ENCODE data around the gene IL10.
"Not testable (repeated sequence)": the region's sequence is repeated elsewhere in the genome, so short reads cannot be mapped to it uniquely, and the experiment has no call there.

IL10 gene

DNA sequence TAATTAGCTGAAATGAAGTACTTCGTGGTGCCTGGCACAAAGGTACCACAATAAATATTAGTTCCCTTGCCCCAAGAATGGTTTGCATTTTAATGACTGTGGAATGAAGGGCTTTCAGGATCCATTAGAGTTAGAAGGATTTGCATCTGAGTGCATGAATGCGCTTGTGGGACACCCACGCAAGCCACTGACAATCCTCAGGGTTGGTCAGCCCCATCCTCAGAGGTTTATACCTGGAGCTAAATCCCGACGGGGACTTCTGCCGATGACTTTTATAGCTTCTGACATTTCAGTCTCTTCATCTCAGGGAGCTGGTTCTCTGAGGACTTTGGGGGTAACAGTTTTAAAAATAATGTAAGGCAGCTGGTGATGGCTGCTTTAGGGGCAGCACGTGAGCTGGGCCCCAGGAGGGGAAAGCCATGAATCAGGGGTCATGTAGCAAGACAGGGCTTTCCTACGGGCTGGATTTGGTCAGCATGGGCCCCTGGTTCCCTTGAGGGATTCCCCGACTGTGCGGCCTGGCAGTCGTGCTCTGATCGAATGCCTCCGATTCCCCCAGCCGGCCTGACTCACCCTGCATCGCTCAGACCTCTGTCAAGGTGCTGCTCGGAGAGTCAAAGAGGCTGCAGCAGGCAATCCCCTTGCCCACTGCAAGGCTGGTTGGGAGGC is 20.8 kb upstream of the IL10 start:
- no peak for DNase-seq

DNA sequence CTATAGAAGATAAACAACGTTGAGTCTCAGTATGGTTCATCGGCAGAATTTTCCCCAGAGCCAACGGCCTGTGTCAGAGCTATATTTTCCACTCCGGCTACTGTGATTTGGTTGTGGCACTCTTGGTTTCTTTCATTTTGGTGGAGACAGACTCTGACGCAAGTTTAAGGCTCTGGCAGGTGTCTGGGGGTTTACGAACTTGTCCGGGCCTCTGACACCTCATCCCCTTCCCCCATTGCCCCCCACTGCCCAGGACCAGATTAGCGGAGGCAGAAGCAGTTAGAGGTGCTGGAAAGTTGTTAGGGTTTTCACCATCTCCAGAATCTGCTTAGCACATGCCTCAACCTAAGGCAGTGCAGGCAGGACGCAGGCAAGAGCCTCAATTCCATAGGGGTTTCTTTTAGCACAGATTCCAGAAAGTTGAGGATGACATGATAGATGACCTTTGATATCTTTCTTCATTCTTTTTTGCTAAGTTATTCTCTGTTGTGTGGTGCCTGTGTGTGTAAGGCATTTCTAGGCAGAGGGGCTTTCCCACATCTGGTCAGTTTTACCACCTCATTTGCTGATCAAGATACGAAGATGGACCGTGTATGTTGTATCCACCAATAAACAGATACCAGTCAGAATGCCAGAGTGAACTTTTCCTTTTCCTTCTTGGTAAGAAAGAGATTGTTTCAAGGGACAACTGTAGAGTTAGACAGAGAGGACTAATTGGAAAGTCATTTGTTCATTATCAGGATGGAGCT is 18.4 kb upstream of the IL10 start:
- DNase-seq: no peak

DNA sequence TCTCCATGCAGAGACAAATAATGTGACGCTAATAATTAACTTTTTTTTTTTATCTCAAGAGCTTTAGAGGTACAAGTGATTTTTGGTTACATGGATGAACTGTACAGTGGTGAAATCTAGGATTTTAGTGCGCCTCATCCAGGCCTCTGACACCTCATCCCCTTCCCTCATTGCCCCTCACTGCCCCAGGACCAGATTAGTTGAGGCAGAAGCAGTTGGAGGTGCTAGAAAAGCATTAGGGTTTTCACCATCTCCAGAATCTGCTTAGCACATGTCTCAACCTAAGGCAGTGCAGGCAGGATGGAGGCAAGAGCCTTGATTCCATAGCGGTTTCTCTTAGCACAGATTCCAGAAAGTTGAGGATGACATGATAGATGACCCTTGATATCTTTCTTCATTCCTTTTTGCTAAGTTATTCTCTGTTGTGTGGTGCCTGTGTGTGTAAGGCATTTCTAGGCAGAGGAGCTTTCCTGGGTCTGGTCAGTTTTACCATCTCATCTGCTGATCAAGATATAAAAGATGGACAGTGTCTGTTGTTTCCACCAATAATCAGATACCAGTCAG is 16.3 kb upstream of the IL10 start:
- no peak for DNase-seq

DNA sequence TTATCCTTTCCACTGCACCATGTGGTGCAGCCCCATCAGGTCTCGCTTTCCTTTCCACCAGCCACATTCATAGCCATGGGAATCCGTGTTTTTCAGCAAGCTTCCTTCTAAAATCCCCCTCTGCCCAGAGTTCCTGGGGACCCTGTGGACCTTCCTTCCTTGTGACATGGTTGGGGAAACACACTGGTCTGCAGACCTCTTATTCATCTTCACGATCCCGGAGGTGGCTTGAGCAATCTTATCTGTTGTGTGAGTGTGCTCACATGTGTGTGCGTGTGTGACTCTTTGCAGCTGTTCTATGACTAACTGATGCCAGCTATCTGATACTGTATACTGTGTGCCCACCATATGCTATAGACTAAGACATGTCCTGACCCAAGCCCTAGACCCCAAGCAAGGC is 15.6 kb upstream of the IL10 start:
- DNase-seq: no peak

DNA sequence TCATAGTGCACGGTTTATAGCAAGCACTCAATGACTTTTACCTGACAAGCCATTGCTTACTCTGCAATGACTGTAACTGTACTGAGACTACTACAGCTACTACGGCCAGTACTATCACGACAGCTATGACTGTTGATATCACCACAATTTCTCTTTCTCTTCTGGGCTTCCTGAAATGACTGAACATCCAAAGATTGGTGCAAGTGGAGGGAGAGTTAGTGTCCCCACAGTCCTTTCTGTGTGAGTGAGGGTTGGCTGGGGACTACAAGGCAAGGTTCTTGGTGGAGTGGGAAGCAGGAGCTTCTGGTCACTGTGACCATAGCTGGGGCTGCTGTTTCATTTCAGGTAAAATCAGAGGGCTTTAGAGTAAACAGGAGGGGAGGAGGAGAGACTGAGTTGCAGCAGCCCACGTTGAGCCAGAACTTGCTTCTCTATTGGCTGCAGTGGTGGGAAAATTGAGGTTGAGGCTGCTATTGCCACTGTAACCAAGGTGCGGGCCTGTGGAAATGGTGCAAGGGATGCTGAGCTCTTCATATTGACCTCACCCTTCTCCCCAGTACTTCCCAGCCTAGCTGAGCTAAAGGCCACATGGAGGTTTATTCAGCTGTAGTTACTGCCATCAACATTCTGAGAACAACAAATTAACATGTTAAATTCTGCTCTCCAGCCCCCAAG is 14.1 kb upstream of the IL10 start:
- DNase-seq: no peak

DNA sequence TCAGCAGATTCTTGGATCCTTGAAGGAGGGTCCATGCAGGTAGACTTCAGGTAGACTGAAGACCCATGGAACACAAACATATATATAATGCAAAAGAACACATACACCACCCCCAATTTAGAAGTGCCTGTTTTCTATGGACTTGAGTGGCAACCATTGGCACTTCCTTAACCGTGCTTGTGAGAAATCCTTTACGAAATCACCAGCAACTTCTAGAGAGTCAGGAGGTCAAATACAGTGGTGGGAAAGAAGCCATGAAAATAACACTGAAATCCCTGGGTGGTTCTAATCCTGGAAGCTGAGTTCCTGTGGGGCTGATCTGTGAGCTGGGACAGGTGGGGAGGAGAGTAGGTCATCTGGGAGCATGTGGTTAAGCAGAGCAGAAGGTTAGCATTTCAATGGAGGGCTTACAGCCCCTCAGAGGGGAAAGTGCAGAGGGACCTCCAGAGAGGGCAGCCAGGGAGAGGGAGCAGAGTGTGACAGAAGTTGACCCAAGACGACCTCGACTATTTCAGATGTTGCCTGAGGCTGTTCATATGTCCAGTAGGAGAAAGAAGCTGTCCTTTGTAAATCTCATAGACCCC is 13.0 kb upstream of the IL10 start:
- DNase-seq: no peak

DNA sequence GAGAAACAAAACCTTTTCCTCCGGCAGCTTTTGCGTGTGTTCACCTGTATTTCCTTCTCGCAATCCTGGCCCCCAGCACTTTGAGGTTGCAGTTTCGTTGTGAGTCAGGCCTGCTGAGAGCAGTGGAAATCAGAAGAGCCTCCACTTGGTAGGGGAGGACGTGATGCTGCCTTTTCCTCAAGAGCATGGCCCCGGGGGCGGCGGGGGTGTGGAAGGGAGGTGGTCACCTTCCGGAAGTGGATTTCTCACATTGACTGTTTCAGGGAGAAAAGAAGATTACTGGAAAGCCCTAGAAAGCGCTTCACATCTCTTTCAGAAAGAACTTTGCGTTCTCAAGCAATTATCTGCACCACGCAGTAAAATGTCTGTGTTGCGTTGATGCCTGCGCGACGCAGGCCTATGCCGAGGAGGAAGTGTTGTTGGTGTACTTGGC is 12.2 kb upstream of the IL10 start:
- DNase-seq: no peak

DNA sequence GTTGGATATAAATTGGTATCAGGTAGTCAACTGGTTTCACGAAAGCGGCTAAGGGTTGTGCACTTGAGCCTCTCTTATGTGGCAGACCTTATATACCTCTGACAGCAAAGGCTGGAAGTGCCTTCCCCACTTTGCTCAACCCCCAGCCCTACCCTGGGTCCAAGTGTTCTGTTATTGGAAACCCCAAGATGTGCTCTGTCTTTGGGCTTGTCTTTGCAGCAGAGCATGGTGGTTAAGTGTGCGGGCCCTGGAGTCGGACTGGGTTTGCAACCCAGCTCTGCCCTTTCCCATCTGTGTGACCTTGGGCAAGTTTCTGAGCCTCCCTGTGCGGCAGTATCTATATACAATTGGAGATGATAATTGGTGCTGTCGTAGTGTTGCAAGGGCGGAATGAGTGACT is 11.2 kb upstream of the IL10 start:
- DNase-seq: no peak

DNA sequence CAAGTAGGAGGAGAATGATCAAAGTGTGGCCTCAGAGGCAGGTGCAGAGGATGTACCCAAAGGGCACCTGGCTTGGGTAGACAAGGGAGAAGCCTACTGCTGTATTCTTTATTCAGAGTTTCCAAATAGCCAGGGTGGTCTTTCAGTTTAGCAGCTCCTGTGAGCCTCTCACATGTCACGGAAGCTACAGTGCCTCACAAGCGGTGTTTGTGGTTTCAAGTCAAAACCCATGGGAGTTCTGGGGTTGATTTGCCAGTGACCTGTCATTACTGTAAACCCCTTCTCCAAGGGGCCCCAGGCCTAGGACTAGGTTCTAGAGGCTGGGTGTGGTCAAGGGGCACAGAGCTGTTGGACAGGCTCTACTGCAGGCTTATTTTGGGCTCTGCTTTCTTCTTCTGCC is 10.2 kb upstream of the IL10 start:
- DNase-seq: no peak

DNA sequence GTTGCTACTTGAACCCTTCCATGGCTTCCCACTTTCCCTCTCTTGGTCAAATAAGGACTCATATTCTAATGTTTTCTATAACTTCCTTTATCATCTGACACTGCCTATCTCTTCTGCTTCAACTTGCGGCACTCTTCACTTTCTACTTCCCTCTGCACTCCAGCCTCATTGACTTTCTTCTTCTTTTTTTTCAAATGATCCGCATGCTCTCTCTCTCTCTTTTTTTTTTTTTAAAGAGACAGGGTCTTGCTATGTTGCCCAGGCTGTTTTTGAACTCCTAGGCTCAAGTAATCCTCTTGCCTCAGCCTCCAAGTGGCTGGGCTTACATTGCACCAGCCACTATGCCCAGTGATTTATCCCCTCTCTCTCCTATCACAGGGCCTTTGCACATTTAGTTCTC is 7.3 kb upstream of the IL10 start:
- no peak for DNase-seq

DNA sequence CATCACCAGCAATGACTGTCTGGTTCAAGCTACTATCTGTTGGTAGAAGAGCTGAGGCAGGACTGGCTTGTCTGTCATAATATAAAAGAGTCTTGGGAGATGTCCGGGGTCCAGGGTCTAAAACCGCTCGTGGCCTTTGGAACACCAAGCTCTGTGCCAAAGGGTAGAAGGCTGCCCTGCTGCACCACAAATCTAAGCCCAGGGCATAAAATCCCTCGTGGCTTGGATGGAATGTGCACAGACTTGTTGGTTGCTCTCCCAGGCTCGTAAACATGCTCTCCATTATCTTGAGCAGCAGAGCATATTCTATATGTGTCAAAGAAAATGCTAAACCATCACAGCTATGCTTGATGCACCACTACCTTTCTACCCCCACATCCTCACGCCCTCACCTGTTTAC is 6.6 kb upstream of the IL10 start:
- DNase-seq: not testable (repeated sequence)

DNA sequence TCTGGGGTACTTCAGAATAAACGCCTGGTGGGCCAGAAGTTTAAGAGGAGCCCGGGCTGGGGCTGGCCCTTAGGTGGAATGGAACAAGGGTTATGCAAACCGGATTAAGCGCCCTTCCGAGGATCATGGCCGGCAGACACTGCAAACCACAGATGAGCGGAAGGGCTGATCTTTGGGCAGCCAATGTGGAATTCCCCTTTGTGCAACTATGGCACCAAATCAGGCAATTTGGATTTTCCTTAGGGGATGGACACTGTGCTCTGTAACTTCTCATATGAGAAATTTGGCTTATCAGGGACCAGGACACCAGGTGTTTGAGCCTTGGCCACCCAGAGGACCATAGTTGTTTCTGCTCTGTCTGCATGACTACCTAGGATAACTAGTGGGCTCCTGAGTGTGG is 5.7 kb upstream of the IL10 start:
- no peak for DNase-seq

DNA sequence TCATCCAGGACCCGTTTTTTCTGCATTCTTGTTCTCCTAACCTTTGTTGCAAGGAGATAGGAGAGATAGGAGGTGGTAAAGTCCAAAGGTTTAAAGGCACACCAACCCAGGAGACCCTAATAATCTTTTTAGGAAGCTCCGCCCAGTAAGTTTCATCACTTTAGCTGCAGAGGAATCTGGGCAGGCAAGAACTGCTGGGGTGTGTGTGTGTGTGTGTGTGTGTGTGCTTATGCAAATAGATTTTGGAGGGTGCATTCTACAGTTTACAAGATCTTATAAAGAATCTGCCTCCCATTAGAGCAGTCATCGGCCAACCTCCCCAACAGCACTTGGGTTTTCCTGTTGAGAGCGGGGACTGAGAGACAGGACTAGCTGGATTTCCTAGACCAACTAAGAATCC is 3.9 kb upstream of the IL10 start:
- no peak for DNase-seq

DNA sequence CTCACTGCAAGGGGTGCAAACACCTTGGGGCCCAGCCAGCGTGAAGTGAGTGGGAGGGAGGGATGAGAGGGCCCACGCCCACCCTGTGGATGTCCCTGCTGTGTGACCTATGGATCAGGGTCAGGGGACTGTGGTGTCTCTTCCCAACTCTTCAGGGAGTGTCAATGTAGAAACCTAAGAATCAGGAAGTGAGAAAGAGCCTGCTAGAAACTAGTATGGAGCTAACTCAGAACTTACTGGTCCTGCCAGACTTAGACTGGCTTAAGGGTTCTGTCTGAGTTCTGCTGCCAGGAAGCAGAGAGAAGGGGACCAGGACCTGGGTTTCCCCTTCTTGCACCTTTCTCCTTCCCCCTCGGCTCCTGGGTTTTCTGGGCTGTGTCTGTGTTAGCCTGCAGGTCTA is 1.8 kb upstream of the IL10 start:
- no peak for DNase-seq

DNA sequence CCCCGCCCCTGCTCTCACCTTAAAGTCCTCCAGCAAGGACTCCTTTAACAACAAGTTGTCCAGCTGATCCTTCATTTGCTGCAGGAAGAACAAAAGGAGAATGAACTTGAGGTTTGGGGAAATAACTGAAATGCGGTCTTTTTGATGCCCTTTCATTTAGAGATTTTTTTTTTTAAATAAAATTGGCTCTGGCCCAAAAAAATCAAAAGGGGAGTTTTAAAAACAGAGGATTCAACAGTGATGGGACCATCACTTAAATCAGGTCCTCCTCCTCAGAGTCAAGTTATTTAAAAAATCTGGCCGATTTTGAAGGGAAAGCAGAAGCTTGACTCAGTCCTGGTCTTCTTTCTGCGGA is 979 bp downstream of the IL10 start:
- DNase-seq: no peak

DNA sequence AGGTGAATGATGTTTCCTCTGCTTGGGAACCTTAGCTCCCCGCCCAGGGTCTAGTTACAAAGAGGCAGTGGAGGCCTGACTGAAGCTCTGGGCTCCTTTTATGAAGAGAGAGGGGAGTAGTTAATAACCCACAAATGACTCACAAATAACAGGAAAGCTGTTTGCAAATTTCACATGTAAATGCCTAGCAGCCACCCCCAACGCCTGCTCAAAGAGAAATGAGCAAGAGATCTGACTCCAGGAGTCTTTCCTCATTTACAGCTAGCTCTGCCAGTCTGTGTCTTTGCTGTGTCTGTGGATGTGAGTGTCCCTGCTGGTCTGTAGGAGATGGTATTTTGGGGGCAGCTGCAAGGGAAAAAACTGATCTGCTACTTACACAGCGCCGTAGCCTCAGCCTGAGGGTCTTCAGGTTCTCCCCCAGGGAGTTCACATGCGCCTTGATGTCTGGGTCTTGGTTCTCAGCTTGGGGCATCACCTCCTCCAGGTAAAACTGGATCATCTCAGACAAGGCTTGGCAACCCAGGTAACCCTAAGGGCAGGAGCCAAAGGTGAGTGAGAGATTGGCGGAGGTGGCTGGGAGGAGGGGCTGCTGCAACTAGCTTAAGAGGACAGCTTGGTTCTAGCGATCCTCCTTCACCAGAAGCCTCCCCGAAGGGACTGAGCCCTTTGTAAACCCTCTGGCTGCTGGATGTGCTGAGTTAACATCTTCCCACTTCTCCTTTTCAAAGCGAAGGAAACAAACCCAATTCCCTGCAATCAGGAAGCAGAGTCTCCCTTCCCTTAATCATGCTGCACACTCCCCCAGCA is 1.6 kb downstream of the IL10 start, which contains the start of gene IL19:
TSS of gene IL19 (plus strand) at position 243 of the 807 bp plus-strand sequence. CDS start 65,890 bp downstream, outside the sequence.
- no peak for DNase-seq

DNA sequence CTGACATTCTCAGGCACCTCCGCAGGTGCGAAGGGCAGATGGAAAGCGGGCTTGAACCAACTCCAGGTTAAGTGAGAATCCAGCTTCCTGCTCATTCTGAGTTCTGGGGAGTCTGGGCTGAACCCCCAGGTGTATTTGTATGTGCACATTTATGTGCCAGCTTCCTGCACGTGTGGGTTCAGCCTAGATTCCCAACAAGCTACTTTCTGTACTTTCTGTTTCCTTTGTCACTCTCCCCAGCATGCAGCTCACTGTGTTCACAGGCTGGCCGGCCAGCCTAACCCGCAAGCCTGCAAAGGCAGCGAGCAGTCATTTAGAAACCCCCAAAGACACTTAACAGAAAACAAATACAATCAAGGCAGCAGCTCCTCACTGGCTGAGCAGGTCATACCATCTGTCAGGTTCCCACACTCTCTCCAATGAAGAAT is 3.0 kb downstream of the IL10 start:
- DNase-seq: no peak

DNA sequence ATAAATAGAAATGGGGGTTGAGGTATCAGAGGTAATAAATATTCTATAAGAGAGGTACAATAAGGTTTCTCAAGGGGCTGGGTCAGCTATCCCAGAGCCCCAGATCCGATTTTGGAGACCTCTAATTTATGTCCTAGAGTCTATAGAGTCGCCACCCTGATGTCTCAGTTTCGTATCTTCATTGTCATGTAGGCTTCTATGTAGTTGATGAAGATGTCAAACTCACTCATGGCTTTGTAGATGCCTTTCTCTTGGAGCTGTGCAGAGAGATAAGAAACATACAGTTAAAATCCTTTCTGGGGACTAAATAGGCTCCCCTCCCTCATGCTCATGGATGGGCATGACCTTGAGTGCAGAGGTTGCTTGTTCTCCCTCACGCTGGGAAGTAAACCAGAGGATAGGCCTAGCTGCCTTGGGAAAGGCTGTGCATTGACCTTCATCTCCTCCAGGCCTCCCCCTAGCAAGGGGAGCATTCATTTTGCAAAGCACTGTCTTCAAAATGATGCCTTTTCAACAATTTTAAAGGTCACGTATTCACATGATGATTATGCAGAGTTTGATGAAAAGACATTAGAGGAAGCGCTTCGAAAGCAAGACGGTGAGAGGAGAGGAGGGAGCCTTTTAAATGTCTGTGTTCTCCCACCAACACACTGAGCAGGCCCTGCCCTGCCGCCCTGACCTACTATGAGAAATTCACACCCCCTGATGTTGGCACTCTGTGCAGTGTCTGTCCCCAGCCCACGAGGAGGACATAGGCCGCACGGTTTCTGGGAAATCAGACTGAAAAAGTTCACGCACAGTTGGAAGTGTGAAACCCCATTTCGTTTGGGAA is 3.6 kb downstream of the IL10 start:
- no peak for DNase-seq

DNA sequence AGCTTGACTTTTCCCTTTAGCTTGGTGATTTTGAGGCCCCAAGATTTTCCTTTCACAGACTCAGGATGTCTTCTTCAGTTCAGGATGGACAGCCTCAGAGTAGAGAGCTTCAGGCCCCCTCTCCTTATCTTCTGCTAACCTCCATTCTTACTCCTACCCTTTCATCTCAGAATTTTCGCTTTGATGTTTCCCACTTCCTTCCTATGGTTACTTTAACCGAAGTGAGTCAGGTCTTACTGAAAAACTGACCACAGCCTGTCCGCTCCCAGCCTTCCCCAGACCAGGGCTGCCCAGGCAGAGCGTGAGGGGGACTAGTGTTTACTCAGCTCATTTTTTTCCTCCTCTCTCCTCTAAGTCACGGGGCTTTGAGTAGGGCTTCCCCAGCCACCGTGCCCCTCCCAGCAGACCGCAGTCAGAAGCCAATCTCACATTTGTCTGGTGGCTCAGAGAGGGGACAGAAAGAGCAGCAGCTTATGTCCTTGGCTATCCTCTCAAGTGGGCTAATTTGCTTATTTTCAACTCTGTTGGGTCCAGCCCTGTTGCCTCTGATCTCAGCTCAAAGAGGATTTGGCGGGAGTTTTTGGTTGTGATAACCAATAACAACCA is 5.9 kb downstream of the IL10 start:
- DNase-seq: peak; percentile 3

DNA sequence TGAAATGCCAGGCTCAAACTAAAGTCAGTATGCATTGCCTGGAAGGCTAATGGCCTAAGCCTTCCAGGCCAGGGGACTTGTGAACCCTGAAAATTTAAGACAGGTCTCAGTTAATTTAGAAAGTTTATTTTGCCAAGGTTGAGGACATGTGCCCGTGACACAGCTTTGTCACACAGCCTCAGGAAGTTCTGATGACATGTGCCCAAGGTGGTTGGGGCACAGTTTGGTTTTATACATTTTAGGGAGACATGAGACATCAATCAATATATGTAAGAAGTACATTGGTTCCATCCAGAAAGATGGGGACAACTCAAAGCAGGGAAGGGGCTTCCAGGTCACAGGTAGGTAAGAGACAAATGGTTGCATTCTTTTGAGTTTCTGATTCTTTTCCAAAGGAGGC is 6.5 kb downstream of the IL10 start:
- not testable (repeated sequence) for DNase-seq

DNA sequence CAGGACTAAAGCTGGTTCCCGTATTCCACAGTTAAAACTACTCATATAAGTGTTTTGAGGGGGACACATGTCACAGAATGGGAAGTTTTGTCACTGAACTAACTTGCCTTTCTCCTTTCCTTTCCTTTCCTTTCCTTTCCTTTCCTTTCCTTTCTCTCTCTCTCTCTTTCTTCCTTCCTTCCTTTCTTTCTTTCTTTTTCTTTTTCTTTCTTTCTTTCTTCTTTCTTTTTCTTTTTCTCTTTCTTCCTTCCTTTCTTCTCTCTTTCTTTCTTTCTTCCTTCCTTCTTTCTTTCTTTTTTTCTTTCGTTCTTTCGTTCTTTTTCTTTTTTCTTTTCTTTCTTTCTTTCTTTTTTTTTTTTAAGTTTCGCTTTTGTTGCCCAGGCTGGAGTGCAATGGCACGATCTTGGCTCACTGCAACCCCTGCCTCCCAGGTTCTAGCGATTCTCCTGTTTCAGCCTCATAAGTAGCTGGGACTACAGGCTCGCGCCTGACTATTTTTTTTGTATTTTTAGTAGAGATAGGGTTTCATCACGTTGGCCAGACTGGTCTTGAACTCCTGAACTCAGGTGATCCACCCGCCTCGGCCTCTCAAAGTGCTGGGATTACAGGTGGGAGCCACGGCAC is 9.4 kb downstream of the IL10 start:
- DNase-seq: not testable (repeated sequence)

Data from NCI-H2029 treated with DMSO at 0.1 percent for 48 hours (cell line).